Muscle of back (tissue), 11 donors: Measurements from ENCODE around the gene SCMH1. TPM values are rescaled to one million over a fixed set of nuclear protein-coding genes. Genes with fewer than 3 reads are reported as not detected.
"Not testable (repeated sequence)": the region's sequence is repeated elsewhere in the genome, so short reads cannot be mapped to it uniquely, and the experiment has no call there.

Source experiments
- DNase-seq, 3 donors: peaks; one replicate each; pipeline versions ENCODE4 v3.0.0 to v3.0.0-alpha.2; 2013
- polyA plus RNA-seq, 10 donors: library from polyadenylated mRNA; unstranded; fragments of 120-200 nt; gene quantifications; one replicate each; pipeline ENCODE4 v1.2.1, GENCODE V29; 2013; ENCODE audit not compliant: insufficient read length in 10 of 10

The SCMH1 gene
- polyA plus RNA-seq, 10 donors, result 27.2 to 39.1 (median 34.5) TPM

DNA sequence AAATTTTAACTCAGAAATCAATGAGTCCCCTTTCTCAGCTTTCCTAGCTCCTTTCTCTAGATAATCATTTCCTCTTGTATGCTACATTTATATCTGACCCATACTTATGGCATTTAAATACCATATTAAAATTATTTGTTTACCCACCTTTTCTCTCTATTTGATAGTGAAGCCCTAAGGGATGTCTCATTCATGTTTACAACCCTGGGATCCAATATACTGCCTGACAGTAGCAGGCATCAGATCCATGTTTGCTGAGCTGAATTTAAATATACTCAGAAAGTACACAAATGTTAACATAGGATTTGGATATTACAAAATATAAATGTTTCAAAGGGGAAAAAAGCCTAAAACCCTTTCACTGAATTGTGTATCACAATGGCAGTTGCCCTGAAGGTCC lies 26.5 kb downstream of the SCMH1 start:
- no peak for DNase-seq

DNA sequence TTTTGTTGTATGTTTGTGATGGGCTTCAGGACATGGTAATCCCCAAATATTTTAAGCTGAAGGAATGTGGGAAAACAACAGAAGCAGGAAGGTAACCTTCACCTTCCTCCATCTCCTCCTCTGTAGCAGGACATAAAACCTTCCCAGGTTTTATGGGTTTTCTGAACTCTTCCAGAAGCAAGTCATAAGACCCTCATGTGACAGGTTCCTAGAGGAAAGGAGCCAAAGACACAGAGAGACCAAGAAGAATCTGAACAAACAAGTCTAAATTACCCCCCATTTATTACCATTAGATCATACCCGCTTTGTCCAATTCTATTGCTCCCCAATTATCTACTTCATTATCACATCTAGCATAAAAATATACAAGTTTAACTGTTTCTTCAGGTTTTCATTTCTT lies 28.8 kb downstream of the SCMH1 start:
- no peak for DNase-seq

DNA sequence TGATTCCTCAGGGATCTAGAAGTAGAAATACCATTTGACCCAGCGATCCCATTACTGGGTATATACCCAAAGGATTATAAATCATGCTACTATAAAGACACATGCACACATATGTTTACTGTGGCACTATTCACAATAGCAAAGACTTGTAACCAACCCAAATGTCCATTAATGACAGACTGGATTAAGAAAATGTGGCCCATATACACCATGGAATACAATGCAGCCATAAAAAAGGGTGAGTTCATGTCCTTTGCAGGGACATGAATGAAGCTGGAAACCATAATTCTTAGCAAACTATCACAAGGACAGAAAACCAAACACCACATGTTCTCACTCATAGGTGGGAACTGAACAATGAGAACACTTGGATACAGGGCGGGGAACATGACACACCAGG lies 30.5 kb downstream of the SCMH1 start:
- DNase-seq, result not testable (repeated sequence)

DNA sequence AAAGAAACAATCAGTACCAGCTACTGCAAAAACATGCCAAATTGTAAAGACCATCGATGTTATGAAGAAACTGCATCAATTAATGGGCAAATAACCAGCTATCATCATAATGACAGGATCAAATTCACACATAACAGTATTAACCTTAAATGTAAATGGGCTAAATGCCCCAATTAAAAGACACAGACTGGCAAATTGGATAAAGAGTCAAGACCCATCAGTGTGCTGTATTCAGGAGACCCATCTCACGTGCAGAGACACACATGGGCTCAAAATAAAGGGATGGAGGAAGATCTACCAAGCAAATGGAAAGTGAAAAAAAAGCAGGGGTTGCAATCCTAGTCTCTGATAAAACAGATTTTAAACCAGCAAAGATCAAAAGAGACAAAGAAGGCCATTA lies 35.1 kb downstream of the SCMH1 start:
- DNase-seq, result not testable (repeated sequence)

- no peak for DNase-seq
Observed at GRCh38 chr1:41200728-41201127, 41.4 kb downstream of the SCMH1 start.

DNA sequence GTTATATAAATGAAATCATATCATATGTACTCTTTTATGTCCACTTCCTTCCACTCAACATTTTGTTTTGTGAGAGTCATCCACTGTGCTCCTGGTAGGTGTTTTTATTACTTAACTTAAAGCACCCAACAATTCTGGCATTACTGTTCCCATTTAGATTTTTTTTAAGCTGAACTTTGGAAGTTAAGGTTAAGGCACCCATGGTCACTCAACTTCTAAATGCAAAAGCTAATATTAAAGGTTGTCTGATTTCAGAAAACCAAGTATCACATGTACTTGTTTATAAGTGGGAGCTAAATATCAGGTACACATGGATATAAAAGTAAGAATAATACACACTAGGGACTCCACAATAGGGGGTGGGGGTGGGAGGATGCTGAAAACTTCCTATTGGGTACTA lies 42.7 kb downstream of the SCMH1 start:
- DNase-seq, result no peak

- no peak for DNase-seq
Observed at GRCh38 chr1:41192456-41193178, 49.5 kb downstream of the SCMH1 start.

DNA sequence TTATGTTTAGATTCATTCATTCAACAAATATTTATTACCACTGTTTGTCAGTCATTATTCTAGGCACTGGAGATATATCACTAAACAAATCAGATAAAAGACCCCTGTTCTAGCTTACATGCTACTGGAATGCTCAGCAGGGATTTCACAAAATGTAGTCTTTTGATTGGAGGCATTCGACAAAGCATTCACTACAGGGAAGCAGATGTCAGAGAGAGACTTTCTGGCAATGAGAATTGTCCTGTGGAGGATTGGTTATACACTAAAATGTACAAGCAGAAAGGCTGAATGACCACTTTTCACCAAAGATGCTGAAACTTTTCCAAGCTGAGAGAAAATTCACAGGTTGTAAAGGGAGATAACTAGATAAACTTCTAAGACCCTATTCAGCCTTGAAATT lies 57.7 kb downstream of the SCMH1 start:
- no peak for DNase-seq

GRCh38 chr1:41178230-41178629 lies 63.9 kb downstream of the SCMH1 start:
- not testable (repeated sequence) for DNase-seq

- no peak for DNase-seq
Observed at GRCh38 chr1:41175546-41175945, 66.6 kb downstream of the SCMH1 start.

DNA sequence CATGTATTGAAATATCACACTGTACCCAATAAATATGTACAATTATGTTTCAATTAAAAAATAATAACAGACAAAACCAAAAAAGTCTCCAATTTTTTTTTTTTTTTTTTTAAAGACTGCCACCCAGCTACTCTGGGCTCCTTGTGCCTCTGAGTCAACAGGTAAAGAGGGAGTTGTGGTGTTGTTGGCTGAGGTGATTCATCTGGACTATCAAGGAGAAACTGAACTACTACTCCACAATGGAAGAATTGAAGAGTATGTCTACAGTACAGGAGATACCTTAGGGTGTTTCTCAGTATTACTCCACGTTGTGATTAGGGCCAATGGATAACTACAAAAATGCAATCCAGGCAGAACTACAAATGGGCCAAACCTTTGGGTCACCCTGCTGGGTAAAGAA lies 67.9 kb downstream of the SCMH1 start:
- DNase-seq, result no peak

GRCh38 chr1:41173651-41174050 lies 68.5 kb downstream of the SCMH1 start:
- DNase-seq, result no peak

DNA sequence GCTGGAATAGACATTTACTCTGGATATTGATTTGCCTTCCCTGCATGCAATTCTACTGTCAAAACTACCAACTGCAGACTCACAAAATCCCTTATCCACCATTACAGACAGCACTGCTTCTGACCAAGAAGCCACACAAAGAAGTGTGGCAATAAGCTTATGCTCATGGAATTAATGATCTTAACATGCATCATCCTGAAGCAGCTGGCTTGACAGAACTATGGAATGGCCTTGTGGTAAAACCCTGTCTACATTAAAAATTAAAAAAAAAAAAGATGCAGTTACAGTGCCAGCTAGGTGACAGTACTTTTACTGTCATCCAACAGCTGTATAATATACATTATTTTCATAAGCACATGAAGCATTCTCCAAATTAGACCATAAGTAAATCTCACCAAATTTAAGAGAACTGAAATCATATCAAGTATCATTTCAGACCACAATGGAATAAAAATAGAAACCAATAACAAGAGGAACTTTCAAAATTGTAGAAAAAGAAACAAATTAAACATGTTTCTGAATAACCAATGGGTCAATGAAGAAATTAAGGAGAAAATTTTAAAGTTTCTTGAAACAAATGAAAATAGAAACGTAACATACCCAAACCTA lies 70.7 kb downstream of the SCMH1 start:
- no peak for DNase-seq

DNA sequence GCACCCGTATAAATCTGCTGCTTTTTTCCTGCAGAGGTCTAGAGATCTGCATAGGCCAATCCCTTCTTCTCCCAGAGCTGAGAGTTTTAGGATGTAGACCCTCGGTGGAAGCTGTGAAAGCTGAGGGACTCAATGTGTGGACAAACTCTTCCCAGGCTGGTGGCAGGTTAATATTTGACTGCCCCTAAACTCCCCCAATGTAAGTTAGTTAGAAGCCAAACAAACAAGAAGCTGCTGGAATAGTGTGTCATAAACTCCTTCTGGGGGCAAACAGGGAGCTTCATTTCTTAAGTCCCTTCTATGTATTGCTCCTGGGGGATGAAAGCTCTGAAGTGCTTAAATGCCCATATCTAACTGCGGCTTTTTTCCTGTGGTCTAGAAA lies 72.3 kb downstream of the SCMH1 start:
- DNase-seq, result no peak

- no peak for DNase-seq
Observed at GRCh38 chr1:41169066-41169798, 72.9 kb downstream of the SCMH1 start.

DNA sequence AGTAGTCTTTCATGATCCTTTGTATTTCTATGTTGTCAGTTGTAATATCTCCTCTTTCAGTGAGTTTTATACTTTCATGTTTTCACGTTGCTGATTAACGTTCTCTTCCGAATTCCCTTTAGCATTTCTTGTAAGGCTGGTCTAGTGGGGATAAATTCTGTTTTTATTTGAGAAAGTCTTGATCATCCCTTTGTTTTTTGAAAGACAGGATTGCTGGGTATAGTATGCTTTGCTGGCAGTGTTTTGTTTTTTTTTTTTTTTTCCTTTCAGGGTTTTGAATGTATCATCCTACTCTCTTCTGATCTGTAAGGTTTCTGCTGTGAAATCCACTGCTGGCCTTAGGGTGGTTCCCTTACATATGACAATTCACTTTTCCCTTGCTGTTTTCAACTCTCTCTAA lies 74.4 kb downstream of the SCMH1 start:
- no peak for DNase-seq

- DNase-seq, result no peak
Observed at GRCh38 chr1:41164727-41165126, 77.4 kb downstream of the SCMH1 start.

- no peak for DNase-seq
Observed at GRCh38 chr1:41162441-41162840, 79.7 kb downstream of the SCMH1 start.

DNA sequence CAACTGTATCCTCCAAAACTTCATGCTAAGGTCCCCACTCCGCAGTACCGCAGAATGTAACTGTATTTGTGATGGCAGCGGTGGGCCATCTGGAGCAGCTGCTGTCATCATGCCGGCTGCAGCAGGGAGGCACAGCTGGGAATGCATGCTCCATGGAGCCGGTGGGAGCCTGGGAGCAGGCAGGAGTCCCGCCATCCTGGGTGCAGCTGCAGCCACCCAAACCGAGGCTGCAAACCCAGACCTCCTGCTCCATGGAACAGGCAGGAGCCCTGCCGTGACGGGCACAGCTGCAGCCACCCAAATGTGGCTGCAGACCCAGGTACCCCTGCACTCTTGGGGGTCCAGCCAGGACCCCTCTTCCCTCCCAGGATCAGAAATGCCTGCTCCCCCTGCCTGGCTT lies 80.3 kb downstream of the SCMH1 start:
- peak in 1 of 3 donors; percentile 36 for DNase-seq

- no peak for DNase-seq
Observed at GRCh38 chr1:41160498-41161110, 81.5 kb downstream of the SCMH1 start.

- no peak for DNase-seq
Observed at GRCh38 chr1:41158966-41159365, 83.1 kb downstream of the SCMH1 start.

GRCh38 chr1:41158147-41158875 lies 83.8 kb downstream of the SCMH1 start:
- DNase-seq, result no peak
